Measurements from ENCODE around the gene SPECC1. TPM values are rescaled to one million over a fixed set of nuclear protein-coding genes. Genes with fewer than 3 reads are reported as not detected.

The SPECC1 gene
- total RNA-seq, 1 donor from 2014 or later = 83.0 TPM

GRCh38 chr17:20278805-20279204 lies 269.6 kb downstream of the SPECC1 start:
- no peak for TF ChIP-seq CTCF (IDR thresholded peaks at IDR 0.05; ENCODE audit: insufficient read depth, low read depth, low read length)
- no peak for TF ChIP-seq EZH2 (IDR thresholded peaks at IDR 0.05; ENCODE audit: insufficient read depth, low read length)
- Histone ChIP-seq H3K36me3 (ENCODE audit: insufficient read depth, low read length) (no peaks in the 10 kb centered on the region), H3K9ac (ENCODE audit: low read length) (no peak overlapping the region), H3K4me3 (ENCODE audit: insufficient read depth, low read depth, low read length) (no peak overlapping the region), H3K27ac (ENCODE audit: low read depth, low read length) (no peak overlapping the region), H3K4me2 (ENCODE audit: low read length) (no peak overlapping the region), H3K4me1 (ENCODE audit: insufficient read depth, low read length) (peaks cover 3% of the 10 kb centered on the region), H4K20me1 (ENCODE audit: insufficient read depth, low read length) (peaks cover 6% of the 10 kb centered on the region), H2AFZ (ENCODE audit: low read depth, low read length) (no peak overlapping the region), H3K9me3 (ENCODE audit: insufficient read depth, low read depth, low read length) (no peaks in the 10 kb centered on the region), H3K27me3 (ENCODE audit: insufficient read depth, low read length) (no peaks in the 10 kb centered on the region), H3K79me2 (ENCODE audit: insufficient read depth, low read length) (no peaks in the 10 kb centered on the region)
- H3K27ac Mint-ChIP-seq (ENCODE audit: unreplicated experiment) = no peak overlapping the region
- FAIRE-seq = no peak
- H3K36me3 Mint-ChIP-seq (ENCODE audit: low read depth, unreplicated experiment) = peaks cover 31% of the 10 kb centered on the region
- no peaks in the 10 kb centered on the region for H3K27me3 Mint-ChIP-seq (ENCODE audit: low read depth, unreplicated experiment)
- no peak for DNase-seq (ENCODE audit: low read depth)
- peaks cover 21% of the 10 kb centered on the region for H3K4me1 Mint-ChIP-seq (ENCODE audit: low read depth, unreplicated experiment)
- H3K4me3 Mint-ChIP-seq (ENCODE audit: unreplicated experiment) = no peak overlapping the region
- no peaks in the 10 kb centered on the region for H3K9me3 Mint-ChIP-seq (ENCODE audit: unreplicated experiment)

- Mint-ChIP-seq H3K9me3 (ENCODE audit: unreplicated experiment) (no peaks in the 10 kb centered on the region), H3K27ac (ENCODE audit: unreplicated experiment) (no peak overlapping the region), H3K36me3 (ENCODE audit: low read depth, unreplicated experiment) (peaks cover 36% of the 10 kb centered on the region), H3K27me3 (ENCODE audit: low read depth, unreplicated experiment) (no peaks in the 10 kb centered on the region), H3K4me1 (ENCODE audit: low read depth, unreplicated experiment) (peaks cover 19% of the 10 kb centered on the region), H3K4me3 (ENCODE audit: unreplicated experiment) (peak overlapping the region; percentile 40)
- H3K4me2 ChIP-seq (ENCODE audit: low read length) = no peak overlapping the region
- no peak overlapping the region for H3K9ac ChIP-seq (ENCODE audit: low read length)
- H2AFZ ChIP-seq (ENCODE audit: low read depth, low read length) = no peak overlapping the region
- H3K36me3 ChIP-seq (ENCODE audit: insufficient read depth, low read length) = no peaks in the 10 kb centered on the region
- H3K4me1 ChIP-seq (ENCODE audit: insufficient read depth, low read length) = peaks cover 3% of the 10 kb centered on the region
- H3K79me2 ChIP-seq (ENCODE audit: insufficient read depth, low read length) = no peaks in the 10 kb centered on the region
- no peaks in the 10 kb centered on the region for H3K9me3 ChIP-seq (ENCODE audit: insufficient read depth, low read depth, low read length)
- FAIRE-seq = no peak
- no peak for DNase-seq (ENCODE audit: low read depth)
- H3K27me3 ChIP-seq (ENCODE audit: insufficient read depth, low read length) = no peaks in the 10 kb centered on the region
- no peak overlapping the region for H3K4me3 ChIP-seq (ENCODE audit: insufficient read depth, low read depth, low read length)
- peaks cover 6% of the 10 kb centered on the region for H4K20me1 ChIP-seq (ENCODE audit: insufficient read depth, low read length)
- no peak overlapping the region for H3K27ac ChIP-seq (ENCODE audit: low read depth, low read length)
- TF ChIP-seq CTCF (IDR thresholded peaks at IDR 0.05; ENCODE audit: insufficient read depth, low read depth, low read length) (no peak), EZH2 (IDR thresholded peaks at IDR 0.05; ENCODE audit: insufficient read depth, low read length) (no peak)
Measured at GRCh38 chr17:20279631-20280030, 270.5 kb downstream of the SPECC1 start.

GRCh38 chr17:20280051-20280450 lies 270.9 kb downstream of the SPECC1 start:
- no peak overlapping the region for H3K4me3 Mint-ChIP-seq (ENCODE audit: unreplicated experiment)
- H3K36me3 ChIP-seq (ENCODE audit: insufficient read depth, low read length) = no peaks in the 10 kb centered on the region
- TF ChIP-seq EZH2 (IDR thresholded peaks at IDR 0.05; ENCODE audit: insufficient read depth, low read length) (no peak), CTCF (IDR thresholded peaks at IDR 0.05; ENCODE audit: insufficient read depth, low read depth, low read length) (no peak)
- H3K4me3 ChIP-seq (ENCODE audit: insufficient read depth, low read depth, low read length) = no peak overlapping the region
- H3K4me1 Mint-ChIP-seq (ENCODE audit: low read depth, unreplicated experiment) = peaks cover 23% of the 10 kb centered on the region
- H3K27ac ChIP-seq (ENCODE audit: low read depth, low read length) = no peak overlapping the region
- no peaks in the 10 kb centered on the region for H3K9me3 ChIP-seq (ENCODE audit: insufficient read depth, low read depth, low read length)
- no peaks in the 10 kb centered on the region for H3K27me3 Mint-ChIP-seq (ENCODE audit: low read depth, unreplicated experiment)
- no peak for FAIRE-seq
- peaks cover 41% of the 10 kb centered on the region for H3K36me3 Mint-ChIP-seq (ENCODE audit: low read depth, unreplicated experiment)
- peaks cover 3% of the 10 kb centered on the region for H3K4me1 ChIP-seq (ENCODE audit: insufficient read depth, low read length)
- H4K20me1 ChIP-seq (ENCODE audit: insufficient read depth, low read length) = peaks cover 9% of the 10 kb centered on the region
- no peak overlapping the region for H3K9ac ChIP-seq (ENCODE audit: low read length)
- no peak overlapping the region for H3K27ac Mint-ChIP-seq (ENCODE audit: unreplicated experiment)
- no peaks in the 10 kb centered on the region for H3K79me2 ChIP-seq (ENCODE audit: insufficient read depth, low read length)
- no peak for DNase-seq (ENCODE audit: low read depth)
- no peak overlapping the region for H2AFZ ChIP-seq (ENCODE audit: low read depth, low read length)
- H3K27me3 ChIP-seq (ENCODE audit: insufficient read depth, low read length) = no peaks in the 10 kb centered on the region
- no peaks in the 10 kb centered on the region for H3K9me3 Mint-ChIP-seq (ENCODE audit: unreplicated experiment)
- H3K4me2 ChIP-seq (ENCODE audit: low read length) = no peak overlapping the region

Data from astrocyte (in vitro differentiated cells and primary cell).